HCT116 (cell line): Measurements from ENCODE around the gene ZNF792. TPM values are rescaled to one million over a fixed set of nuclear protein-coding genes. Genes with fewer than 3 reads are reported as not detected.

ENCODE experiments used
- ATAC-seq: fragments of 200-7000 bp; cut with Tn5 transposase; 2 replicates; pipeline ENCODE4 v1.9.1; 2020; ENCODE audit warnings: mild to moderate bottlenecking, moderate library complexity
- BruUV-seq: library from RNA; stranded (reverse); fragments of 400-500 nt; replicated peaks from 2 replicates; lab custom pipeline; 2021; lab: Mats Ljungman, UMichigan
- CTCF ChIA-PET: fragments of 300-600 bp; sonication (Branson Sonifier 250); formaldehyde crosslinking; loops from one replicate; lab custom pipeline; 2021; ENCODE audit warnings: antibody characterized with exemption; lab: Charles Lee
- POLR2A ChIA-PET: fragments of 300-600, 350-600 bp; sonication (Branson Sonifier 250); formaldehyde crosslinking; loops from one replicate; lab custom pipeline; 2021; ENCODE audit warnings: antibody characterized with exemption; lab: Charles Lee
- RAD21 ChIA-PET, 2 experiments: fragments of 300-600 bp; sonication (Branson Sonifier 250); formaldehyde crosslinking; loops; one replicate each; lab custom pipeline; 2023; ENCODE audit warnings: low total read pairs in 2 of 2; ENCODE audit not compliant: uncharacterized antibody in 2 of 2, unreplicated experiment in 2 of 2, low non-redundant PET in 1 of 2; lab: Charles Lee
- DNase-seq: peaks from one replicate; pipeline ENCODE4 v3.0.0-alpha.2; 2010; ENCODE audit warnings: low read depth, low spot score
- H2AFZ ChIP-seq: fragments of 200-600 bp; shearing (Covaris generic), sonication (generic); 2 replicates; pipeline ENCODE4 v1.6.1; 2017; ENCODE audit warnings: low read depth, mixed run types, mixed read lengths, antibody characterized with exemption, low read length; ENCODE audit not compliant: poor library complexity, severe bottlenecking
- H3K27ac ChIP-seq: 2 replicates; pipeline ENCODE4 v1.5.1; 2012; ENCODE audit warnings: low read depth, low read length
- H3K27me3 ChIP-seq: fragments of 200-600 bp; sonication (generic); 2 replicates; pipeline ENCODE4 v1.6.1; 2016; ENCODE audit warnings: mixed run types, low read length, mixed read lengths; ENCODE audit not compliant: insufficient read depth
- H3K36me3 ChIP-seq, 2 experiments: fragments of 200-500 bp in 1 of 2; fragments of 200-600 bp in 1 of 2; sonication (Bioruptor generic) in 1 of 2; sonication (generic) in 1 of 2; 2 replicates each; pipeline versions ENCODE4 v1.5.1 to v1.6.1; 2014 to 2016; ENCODE audit warnings: low read length in 2 of 2, inconsistent platforms in 1 of 2, mixed read lengths in 1 of 2, mixed run types in 1 of 2; ENCODE audit not compliant: insufficient read depth in 2 of 2, control insufficient read depth in 1 of 2
- H3K4me1 ChIP-seq, 2 experiments: fragments of 200-600 bp in 1 of 2; sonication (generic) in 1 of 2; 2 replicates each; pipeline versions ENCODE4 v1.5.1 to v1.6.1; 2012 to 2017; ENCODE audit warnings: low read length in 2 of 2, inconsistent platforms in 1 of 2, mild to moderate bottlenecking in 1 of 2, mixed read lengths in 1 of 2, mixed run types in 1 of 2, moderate library complexity in 1 of 2; ENCODE audit not compliant: insufficient read depth in 2 of 2, control insufficient read depth in 1 of 2
- H3K4me2 ChIP-seq: fragments of 200-600 bp; sonication (generic); 2 replicates; pipeline ENCODE4 v1.6.1; 2017; ENCODE audit warnings: mixed run types, low read length, mixed read lengths
- H3K4me3 ChIP-seq, 2 experiments: fragments of 200-600 bp in 1 of 2; sonication (generic) in 1 of 2; replicated peaks in 1 of 2; 2 replicates each; pipeline ENCODE4 v1.5.1; 2011 to 2016; ENCODE audit warnings: low read length in 2 of 2, control low read depth in 1 of 2, low read depth in 1 of 2, mild to moderate bottlenecking in 1 of 2, mixed read lengths in 1 of 2, mixed run types in 1 of 2
- H3K79me2 ChIP-seq: fragments of 200-600 bp; sonication (generic); 2 replicates; pipeline ENCODE4 v1.6.1; 2017; ENCODE audit warnings: mild to moderate bottlenecking, mixed run types, low read length, moderate library complexity, mixed read lengths; ENCODE audit not compliant: insufficient read depth
- H3K9ac ChIP-seq: fragments of 200-600 bp; sonication (generic); 2 replicates; pipeline ENCODE4 v1.6.1; 2016; ENCODE audit warnings: low read length, mixed read lengths
- H3K9me2 ChIP-seq: fragments of 200-600 bp; sonication (generic), shearing (Covaris generic); 2 replicates; pipeline ENCODE4 v1.6.1; 2017; ENCODE audit warnings: mixed run types, mild to moderate bottlenecking, moderate library complexity; ENCODE audit not compliant: insufficient read depth
- H3K9me3 ChIP-seq, 2 experiments: fragments of 200-500 bp in 1 of 2; fragments of 200-600 bp in 1 of 2; sonication (Bioruptor generic) in 1 of 2; sonication (generic) in 1 of 2; 2 replicates each; pipeline ENCODE4 v1.6.1; 2014 to 2017; ENCODE audit warnings: low read length in 2 of 2, mixed read lengths in 2 of 2, inconsistent platforms in 1 of 2, low read depth in 1 of 2, mild to moderate bottlenecking in 1 of 2, mixed run types in 1 of 2, moderate library complexity in 1 of 2; ENCODE audit not compliant: control insufficient read depth in 1 of 2, insufficient read depth in 1 of 2
- H4K20me1 ChIP-seq: fragments of 200-600 bp; sonication (generic), shearing (Covaris generic); 2 replicates; pipeline ENCODE4 v1.6.1; 2017; ENCODE audit warnings: mixed run types, mild to moderate bottlenecking, moderate library complexity; ENCODE audit not compliant: insufficient read depth
- CEBPB ChIP-seq: IDR thresholded peaks from 2 replicates; pipeline ENCODE4 v1.6.1; 2012; ENCODE audit warnings: low read depth
- ELF1 ChIP-seq: IDR thresholded peaks from 2 replicates; pipeline ENCODE4 v1.6.1; 2012; ENCODE audit warnings: low read depth, borderline replicate concordance
- EZH2phosphoT487 ChIP-seq: fragments of 200-600 bp; IDR thresholded peaks from 2 replicates; pipeline ENCODE4 v1.6.1; 2018; ENCODE audit warnings: antibody characterized with exemption, borderline replicate concordance
- JUND ChIP-seq: IDR thresholded peaks from 2 replicates; pipeline ENCODE4 v1.6.1; 2012
- MAX ChIP-seq: IDR thresholded peaks from 2 replicates; pipeline ENCODE4 v1.6.1; 2012
- POLR2A ChIP-seq: IDR thresholded peaks from 2 replicates; pipeline ENCODE4 v1.7.0; 2011; ENCODE audit warnings: borderline replicate concordance; ENCODE audit not compliant: insufficient read depth, insufficient read length; ENCODE audit errors: extremely low read depth
- POLR2AphosphoS5 ChIP-seq: IDR thresholded peaks from 2 replicates; pipeline ENCODE4 v1.6.1; 2011; ENCODE audit warnings: mild to moderate bottlenecking, low read depth, low read length, moderate library complexity
- RAD21 ChIP-seq: IDR thresholded peaks from 2 replicates; pipeline ENCODE4 v1.6.1; 2012; ENCODE audit warnings: low read depth, mild to moderate bottlenecking
- SP1 ChIP-seq: IDR thresholded peaks from 2 replicates; pipeline ENCODE4 v1.6.1; 2012; ENCODE audit warnings: low read depth
- TCF7L2 ChIP-seq: IDR thresholded peaks from 2 replicates; pipeline ENCODE4 v1.7.0; 2011; ENCODE audit warnings: borderline replicate concordance, inconsistent platforms; ENCODE audit not compliant: insufficient read depth, insufficient read length; ENCODE audit errors: extremely low read depth
- YY1 ChIP-seq: IDR thresholded peaks from 2 replicates; pipeline ENCODE4 v1.6.1; 2011; ENCODE audit warnings: low read length, low read depth, moderate library complexity, mild to moderate bottlenecking; ENCODE audit not compliant: insufficient replicate concordance; ENCODE audit errors: extremely low read depth
- ZBTB33 ChIP-seq: IDR thresholded peaks from 2 replicates; pipeline ENCODE4 v1.6.1; 2011; ENCODE audit warnings: mild to moderate bottlenecking, low read length, moderate library complexity; ENCODE audit not compliant: insufficient replicate concordance; ENCODE audit errors: extremely low read depth
- ZNF274 ChIP-seq: fragments of 200-500 bp; sonication (Bioruptor generic); IDR thresholded peaks from 2 replicates; pipeline ENCODE4 v1.6.1; 2014; ENCODE audit warnings: mild to moderate bottlenecking, low read depth, low read length, inconsistent platforms
- intact Hi-C: fragments of 100-400 bp; cut with micrococcal nuclease; formaldehyde crosslinking; loops from 2 replicates; pipeline ENCODE4 v1.10.0; 2022
- total RNA-seq: library from RNA; stranded (reverse); gene quantifications from one replicate; pipeline ENCODE4 v1.2.1, GENCODE V29; 2021; ENCODE audit not compliant: unreplicated experiment
- TF ChIP-seq, protein P1 (sequence below): IDR thresholded peaks from 2 replicates; pipeline ENCODE4 v1.6.1; 2012; ENCODE audit warnings: low read depth

ZNF792 gene
- total RNA-seq, 1 experiment from 2014 or later: 3.6 TPM

DNA sequence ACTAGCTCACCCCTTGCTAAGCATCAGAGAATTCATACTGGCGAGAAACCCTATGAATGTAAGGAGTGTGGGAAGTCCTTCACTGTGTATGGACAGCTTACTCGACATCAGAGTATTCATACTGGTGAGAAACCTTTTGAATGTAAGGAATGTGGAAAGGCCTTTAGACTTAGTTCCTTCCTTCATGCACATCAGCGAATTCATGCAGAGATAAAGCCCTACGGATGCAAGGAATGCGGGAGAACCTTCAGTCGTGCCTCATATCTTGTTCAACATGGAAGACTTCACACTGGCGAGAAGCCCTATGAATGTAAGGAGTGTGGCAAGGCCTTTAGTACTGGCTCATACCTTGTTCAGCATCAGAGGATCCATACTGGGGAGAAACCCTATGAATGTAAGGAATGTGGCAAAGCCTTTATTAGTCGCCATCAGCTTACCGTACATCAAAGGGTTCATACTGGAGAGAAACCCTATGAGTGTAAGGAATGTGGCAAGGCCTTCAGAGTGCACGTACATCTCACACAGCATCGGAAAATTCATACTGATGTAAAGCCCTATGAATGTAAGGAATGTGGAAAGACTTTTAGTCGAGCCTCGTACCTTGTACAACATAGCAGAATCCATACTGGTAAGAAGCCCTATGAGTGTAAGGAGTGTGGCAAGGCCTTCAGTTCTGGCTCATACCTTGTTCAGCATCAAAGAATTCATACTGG is 20.0 kb downstream of the ZNF792 start:
- no TSS peak for BruUV-seq
- TF ChIP-seq, protein P1, sequence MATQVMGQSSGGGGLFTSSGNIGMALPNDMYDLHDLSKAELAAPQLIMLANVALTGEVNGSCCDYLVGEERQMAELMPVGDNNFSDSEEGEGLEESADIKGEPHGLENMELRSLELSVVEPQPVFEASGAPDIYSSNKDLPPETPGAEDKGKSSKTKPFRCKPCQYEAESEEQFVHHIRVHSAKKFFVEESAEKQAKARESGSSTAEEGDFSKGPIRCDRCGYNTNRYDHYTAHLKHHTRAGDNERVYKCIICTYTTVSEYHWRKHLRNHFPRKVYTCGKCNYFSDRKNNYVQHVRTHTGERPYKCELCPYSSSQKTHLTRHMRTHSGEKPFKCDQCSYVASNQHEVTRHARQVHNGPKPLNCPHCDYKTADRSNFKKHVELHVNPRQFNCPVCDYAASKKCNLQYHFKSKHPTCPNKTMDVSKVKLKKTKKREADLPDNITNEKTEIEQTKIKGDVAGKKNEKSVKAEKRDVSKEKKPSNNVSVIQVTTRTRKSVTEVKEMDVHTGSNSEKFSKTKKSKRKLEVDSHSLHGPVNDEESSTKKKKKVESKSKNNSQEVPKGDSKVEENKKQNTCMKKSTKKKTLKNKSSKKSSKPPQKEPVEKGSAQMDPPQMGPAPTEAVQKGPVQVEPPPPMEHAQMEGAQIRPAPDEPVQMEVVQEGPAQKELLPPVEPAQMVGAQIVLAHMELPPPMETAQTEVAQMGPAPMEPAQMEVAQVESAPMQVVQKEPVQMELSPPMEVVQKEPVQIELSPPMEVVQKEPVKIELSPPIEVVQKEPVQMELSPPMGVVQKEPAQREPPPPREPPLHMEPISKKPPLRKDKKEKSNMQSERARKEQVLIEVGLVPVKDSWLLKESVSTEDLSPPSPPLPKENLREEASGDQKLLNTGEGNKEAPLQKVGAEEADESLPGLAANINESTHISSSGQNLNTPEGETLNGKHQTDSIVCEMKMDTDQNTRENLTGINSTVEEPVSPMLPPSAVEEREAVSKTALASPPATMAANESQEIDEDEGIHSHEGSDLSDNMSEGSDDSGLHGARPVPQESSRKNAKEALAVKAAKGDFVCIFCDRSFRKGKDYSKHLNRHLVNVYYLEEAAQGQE: no peak
- TF ChIP-seq ZNF274: peak; percentile 72
- no peak overlapping the region for H3K27ac ChIP-seq
- intact Hi-C loops: no loop called here
- no peaks in the 10 kb centered on the region; a peak in 1 of 4 replicates for H3K36me3 ChIP-seq
- POLR2A ChIA-PET: no interaction called here
- peaks cover 15 to 31% of the 10 kb centered on the region in 2 experiments; a peak in 3 of 4 replicates for H3K9me3 ChIP-seq
- no peaks in the 10 kb centered on the region for H4K20me1 ChIP-seq
- no peak for ATAC-seq
- H2AFZ ChIP-seq: no peak overlapping the region
- RAD21 ChIA-PET: no interaction called here
- H3K4me1 ChIP-seq: no peaks in the 10 kb centered on the region
- CTCF ChIA-PET: no interaction called here
- H3K4me3 ChIP-seq: no peak overlapping the region
- DNase-seq: no peak
- H3K27me3 ChIP-seq: no peaks in the 10 kb centered on the region
- no peak overlapping the region for H3K4me2 ChIP-seq
- H3K79me2 ChIP-seq: no peaks in the 10 kb centered on the region
- no peaks in the 10 kb centered on the region for H3K9me2 ChIP-seq
- no peak overlapping the region for H3K9ac ChIP-seq

GRCh38 chr19:34938886-34939285 is 25.1 kb downstream of the ZNF792 start:
- CTCF ChIA-PET: no interaction called here
- TF ChIP-seq MAX (no peak), ELF1 (no peak), POLR2AphosphoS5 (no peak), YY1 (no peak), TCF7L2 (no peak), RAD21 (no peak), ZBTB33 (no peak), POLR2A (no peak), JUND (no peak), CEBPB (no peak), EZH2phosphoT487 (no peak), SP1 (no peak)
- DNase-seq: no peak
- Histone ChIP-seq H3K79me2 (no peaks in the 10 kb centered on the region), H3K27me3 (no peaks in the 10 kb centered on the region), H3K4me1 (no peaks in the 10 kb centered on the region), H3K4me3 (no peak overlapping the region), H4K20me1 (no peaks in the 10 kb centered on the region), H2AFZ (no peak overlapping the region), H3K4me2 (no peak overlapping the region), H3K9ac (no peak overlapping the region), H3K27ac (no peak overlapping the region), H3K9me3 (peaks cover 7 to 18% of the 10 kb centered on the region in 2 experiments; a peak in 3 of 4 replicates), H3K9me2 (no peaks in the 10 kb centered on the region), H3K36me3 (peaks cover 0 to 2% of the 10 kb centered on the region in 2 experiments; a peak in 2 of 4 replicates)
- no TSS peak for BruUV-seq
- RAD21 ChIA-PET: no interaction called here
- intact Hi-C loops: no loop called here
- no peak for ATAC-seq
- POLR2A ChIA-PET: no interaction called here
